Measurements from ENCODE around the gene LAMC2.
"Not testable (repeated sequence)": the region's sequence is repeated elsewhere in the genome, so short reads cannot be mapped to it uniquely, and the experiment has no call there.

The LAMC2 gene

GRCh38 chr1:183238071-183238470, 52.0 kb downstream of the LAMC2 start:
- no peak for DNase-seq (ENCODE audit: low read depth, low spot score)

DNA sequence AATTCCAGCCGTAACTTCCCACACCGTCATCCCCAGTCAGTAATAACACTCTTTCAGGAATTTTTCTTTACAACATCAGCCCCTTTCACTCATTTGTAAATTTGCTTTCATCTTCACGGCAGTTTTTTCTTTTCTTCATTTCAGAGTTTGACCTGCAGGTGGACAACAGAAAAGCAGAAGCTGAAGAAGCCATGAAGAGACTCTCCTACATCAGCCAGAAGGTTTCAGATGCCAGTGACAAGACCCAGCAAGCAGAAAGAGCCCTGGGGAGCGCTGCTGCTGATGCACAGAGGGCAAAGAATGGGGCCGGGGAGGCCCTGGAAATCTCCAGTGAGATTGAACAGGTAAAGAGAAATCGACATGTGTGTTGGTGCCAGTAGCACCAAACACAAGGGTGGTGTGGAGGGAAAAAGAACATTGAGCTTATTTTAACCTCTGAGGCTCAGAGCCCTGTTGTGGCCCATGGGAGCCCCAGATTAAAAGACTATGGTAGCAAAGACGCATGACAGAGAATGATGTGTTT, 53.2 kb downstream of the LAMC2 start:
- no peak for DNase-seq (ENCODE audit: low read depth, low spot score)

- DNase-seq (ENCODE audit: low read depth, low spot score): no peak
Measured at GRCh38 chr1:183239793-183240525, 53.9 kb downstream of the LAMC2 start.

DNA sequence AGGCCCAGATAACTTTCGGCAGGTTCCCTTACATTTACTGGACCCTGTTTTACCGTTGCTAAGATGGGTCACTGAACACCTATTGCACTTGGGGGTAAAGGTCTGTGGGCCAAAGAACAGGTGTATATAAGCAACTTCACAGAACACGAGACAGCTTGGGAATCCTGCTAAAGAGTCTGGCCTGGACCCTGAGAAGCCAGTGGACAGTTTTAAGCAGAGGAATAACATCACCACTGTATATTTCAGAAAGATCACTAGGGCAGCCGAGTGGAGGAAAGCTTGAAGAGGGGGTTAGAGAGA, 54.4 kb downstream of the LAMC2 start:
- DNase-seq (ENCODE audit: low read depth, low spot score): no peak

GRCh38 chr1:183240853-183241252, 54.8 kb downstream of the LAMC2 start:
- DNase-seq (ENCODE audit: low read depth, low spot score): not testable (repeated sequence)

DNA sequence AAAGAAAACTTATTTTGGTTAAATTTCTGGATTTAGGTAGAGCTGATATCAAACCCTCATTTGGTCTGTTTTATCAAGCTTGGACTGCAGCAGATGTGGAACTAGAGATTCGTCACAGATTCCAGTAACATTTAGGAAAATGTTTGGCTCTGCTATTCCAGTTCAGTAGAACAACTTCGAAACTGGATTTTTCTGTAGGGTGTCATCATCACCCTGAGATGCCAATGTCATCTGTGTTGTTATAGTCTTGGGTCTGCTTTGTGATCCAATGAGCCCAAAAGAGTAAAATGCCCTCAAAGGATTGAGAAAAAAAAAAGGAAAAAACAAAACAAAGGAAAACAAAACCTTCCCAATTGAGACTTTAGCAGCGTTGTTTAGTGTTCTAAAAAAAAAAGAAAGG, 55.4 kb downstream of the LAMC2 start:
- DNase-seq (ENCODE audit: low read depth, low spot score): no peak

DNA sequence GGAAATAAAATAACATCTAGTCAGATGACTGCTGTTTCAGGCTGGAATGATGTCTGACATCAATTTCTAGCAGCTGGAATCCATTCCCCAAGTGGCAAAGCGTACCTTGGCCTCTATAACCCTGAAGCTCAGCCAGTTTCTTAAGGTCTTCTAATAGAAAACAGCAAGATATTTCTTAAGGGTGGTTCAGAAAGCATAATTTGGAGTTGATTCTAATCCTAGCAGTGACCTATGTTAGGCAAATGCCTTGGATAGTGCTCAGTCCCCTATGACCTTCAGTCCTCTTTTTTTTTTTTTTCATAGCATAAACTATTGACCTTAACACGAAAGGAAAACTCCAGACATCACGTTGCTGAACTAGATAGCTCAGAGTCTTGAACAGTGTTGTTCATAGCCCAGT, 56.5 kb downstream of the LAMC2 start:
- no peak for DNase-seq (ENCODE audit: low read depth, low spot score)

DNA sequence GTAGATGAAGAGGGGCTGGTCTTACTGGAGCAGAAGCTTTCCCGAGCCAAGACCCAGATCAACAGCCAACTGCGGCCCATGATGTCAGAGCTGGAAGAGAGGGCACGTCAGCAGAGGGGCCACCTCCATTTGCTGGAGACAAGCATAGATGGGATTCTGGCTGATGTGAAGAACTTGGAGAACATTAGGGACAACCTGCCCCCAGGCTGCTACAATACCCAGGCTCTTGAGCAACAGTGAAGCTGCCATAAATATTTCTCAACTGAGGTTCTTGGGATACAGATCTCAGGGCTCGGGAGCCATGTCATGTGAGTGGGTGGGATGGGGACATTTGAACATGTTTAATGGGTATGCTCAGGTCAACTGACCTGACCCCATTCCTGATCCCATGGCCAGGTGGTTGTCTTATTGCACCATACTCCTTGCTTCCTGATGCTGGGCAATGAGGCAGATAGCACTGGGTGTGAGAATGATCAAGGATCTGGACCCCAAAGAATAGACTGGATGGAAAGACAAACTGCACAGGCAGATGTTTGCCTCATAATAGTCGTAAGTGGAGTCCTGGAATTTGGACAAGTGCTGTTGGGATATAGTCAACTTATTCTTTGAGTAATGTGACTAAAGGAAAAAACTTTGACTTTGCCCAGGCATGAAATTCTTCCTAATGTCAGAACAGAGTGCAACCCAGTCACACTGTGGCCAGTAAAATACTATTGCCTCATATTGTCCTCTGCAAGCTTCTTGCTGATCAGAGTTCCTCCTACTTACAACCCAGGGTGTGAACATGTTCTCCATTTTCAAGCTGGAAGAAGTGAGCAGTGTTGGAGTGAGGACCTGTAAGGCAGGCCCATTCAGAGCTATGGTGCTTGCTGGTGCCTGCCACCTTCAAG, 57.3 kb downstream of the LAMC2 start:
- no peak for DNase-seq (ENCODE audit: low read depth, low spot score)

GRCh38 chr1:183244466-183244865, 58.4 kb downstream of the LAMC2 start:
- DNase-seq (ENCODE audit: low read depth, low spot score): no peak

DNA sequence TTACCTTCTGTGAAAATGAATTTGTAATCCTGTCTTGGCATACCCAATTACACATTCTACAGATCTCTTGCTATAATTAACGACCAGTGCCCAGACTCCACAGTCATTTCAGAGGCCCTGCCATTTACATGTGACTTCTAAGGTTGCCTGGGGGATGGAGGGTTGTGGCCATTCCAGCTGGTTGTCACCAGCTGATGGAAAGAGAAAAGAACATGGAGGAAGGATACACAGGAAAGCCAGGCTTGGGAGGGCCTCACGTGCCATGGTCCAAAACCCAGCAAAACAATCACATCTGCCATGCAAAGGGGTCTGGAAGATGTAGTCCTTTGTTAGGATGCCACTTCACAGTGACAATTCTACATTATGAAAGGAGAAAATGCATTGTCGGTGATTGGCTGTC, 59.3 kb downstream of the LAMC2 start:
- DNase-seq (ENCODE audit: low read depth, low spot score): no peak

DNA sequence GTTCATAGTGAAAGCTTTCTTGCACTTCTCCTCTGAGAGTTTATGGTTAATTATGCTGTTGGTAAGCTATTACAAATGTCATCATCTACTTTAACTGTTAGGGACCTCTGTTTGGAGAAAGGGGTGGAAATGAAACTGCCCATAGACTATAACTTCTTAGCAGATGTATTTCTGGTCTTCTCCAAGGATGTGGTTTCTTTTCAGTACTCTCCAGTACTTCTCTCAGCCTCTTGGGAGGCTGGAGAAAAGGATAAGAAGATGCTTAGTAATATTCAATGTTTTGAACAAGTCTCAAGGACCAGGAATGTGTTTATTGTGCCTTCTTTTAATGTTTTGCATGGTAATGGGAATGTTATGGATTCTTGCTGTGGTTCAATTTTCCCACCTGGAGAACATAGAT, 60.4 kb downstream of the LAMC2 start:
- no peak for DNase-seq (ENCODE audit: low read depth, low spot score)

GRCh38 chr1:183247066-183247465, 61.0 kb downstream of the LAMC2 start:
- no peak for DNase-seq (ENCODE audit: low read depth, low spot score)

DNA sequence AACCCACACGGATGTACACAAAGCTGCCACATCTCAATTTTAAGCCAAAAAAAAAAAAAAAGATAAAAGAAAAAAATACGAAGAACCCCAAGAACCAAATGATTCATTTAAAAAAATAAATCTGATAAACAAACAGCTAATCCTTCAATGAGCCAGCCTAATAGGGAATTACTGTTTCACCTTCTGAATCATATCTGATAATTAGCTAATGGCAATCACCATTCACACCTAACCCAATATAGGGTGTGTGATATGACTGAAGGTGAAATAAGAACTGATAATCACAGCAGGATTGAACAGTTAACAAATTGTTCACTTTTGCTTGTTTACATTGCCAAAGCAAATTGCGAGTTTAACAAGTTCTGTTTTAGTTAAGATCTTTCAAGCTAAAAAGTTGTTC, 61.4 kb downstream of the LAMC2 start:
- DNase-seq (ENCODE audit: low read depth, low spot score): no peak

DNA sequence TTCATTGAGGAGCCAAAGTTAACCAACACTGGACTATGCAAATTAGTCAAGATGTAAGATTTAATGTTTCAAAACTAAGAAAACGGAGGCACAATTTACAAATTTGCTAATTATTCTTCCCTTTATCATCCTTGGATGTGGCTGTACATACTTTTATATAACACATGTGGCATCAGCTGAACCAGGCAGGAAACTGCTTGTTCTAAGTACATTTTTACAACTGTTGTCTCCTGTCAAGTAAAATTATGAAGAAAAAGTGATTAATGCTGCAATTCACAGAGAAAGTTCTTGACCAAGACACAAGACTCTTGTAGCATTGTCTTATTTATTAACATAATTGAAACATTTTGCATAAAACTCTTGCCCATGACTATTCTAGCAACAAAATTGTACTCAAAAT, 61.9 kb downstream of the LAMC2 start:
- no peak for DNase-seq (ENCODE audit: low read depth, low spot score)

GRCh38 chr1:183248989-183249691, 63.1 kb downstream of the LAMC2 start:
- DNase-seq (ENCODE audit: low read depth, low spot score): no peak

- DNase-seq (ENCODE audit: low read depth, low spot score): no peak
Measured at GRCh38 chr1:183249941-183250452, 63.9 kb downstream of the LAMC2 start.

DNA sequence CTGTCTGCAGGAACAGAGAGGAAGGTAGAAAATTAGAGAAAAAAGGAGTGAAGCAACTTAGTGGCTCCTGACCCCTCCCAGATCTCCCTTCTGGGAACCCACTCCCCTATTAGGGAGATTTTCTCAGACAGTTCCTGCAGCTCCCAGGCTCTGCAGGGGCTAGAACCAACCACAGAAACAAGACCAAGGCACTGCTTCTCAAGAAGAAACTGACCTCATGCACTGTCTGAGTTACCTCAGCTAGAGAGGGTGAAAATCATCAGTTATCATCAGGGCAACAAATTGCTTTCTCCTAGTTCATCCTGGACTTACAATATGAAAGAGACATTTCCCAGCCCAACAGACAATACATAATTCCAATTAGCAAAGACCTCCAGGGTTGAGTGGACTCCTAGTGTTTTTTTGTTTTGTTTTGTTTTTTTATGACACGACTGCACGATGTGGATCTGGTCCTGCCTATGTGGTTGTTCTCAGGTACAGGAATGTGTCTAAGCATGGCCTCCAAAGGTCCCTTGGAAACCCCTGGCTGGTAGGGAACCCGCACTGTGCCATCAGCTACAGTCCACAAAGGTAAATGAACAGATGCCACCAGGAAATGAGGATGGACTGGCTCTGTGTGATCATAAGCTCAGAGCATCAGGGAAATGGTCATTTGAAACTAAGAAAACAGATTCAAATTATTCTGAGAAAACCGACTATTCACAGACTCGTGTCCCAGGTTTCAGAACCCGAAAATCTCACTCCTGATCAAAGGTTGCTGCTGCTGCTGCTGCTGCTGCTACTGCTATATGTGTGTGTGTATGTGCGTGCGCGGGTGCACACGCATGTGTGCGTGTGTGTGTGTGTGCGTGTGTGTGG, 65.3 kb downstream of the LAMC2 start:
- no peak for DNase-seq (ENCODE audit: low read depth, low spot score)

GRCh38 chr1:183251959-183252450, 65.9 kb downstream of the LAMC2 start:
- no peak for DNase-seq (ENCODE audit: low read depth, low spot score)

DNA sequence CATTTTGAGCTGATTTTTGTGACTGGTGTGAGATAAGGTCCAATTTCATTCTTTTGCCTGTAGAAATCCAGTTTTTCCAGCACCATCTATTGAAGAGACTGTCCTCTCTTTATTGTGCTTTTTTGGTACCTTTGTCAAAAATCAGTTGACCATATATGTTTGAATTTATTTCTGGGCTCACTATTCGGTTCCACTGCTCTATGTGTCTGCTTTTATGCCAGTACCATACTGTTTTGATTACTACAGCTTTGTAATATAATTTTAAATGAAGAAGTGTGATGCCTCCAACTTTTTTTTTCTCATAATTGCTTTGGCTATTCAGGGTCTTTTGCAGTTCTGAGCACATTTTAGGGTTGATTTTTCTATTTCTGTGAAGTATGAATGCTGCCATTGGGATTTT, 69.0 kb downstream of the LAMC2 start:
- DNase-seq (ENCODE audit: low read depth, low spot score): no peak

- peak; percentile 22 for DNase-seq (ENCODE audit: low read depth, low spot score)
Measured at GRCh38 chr1:183259924-183260323, 73.9 kb downstream of the LAMC2 start.

DNA sequence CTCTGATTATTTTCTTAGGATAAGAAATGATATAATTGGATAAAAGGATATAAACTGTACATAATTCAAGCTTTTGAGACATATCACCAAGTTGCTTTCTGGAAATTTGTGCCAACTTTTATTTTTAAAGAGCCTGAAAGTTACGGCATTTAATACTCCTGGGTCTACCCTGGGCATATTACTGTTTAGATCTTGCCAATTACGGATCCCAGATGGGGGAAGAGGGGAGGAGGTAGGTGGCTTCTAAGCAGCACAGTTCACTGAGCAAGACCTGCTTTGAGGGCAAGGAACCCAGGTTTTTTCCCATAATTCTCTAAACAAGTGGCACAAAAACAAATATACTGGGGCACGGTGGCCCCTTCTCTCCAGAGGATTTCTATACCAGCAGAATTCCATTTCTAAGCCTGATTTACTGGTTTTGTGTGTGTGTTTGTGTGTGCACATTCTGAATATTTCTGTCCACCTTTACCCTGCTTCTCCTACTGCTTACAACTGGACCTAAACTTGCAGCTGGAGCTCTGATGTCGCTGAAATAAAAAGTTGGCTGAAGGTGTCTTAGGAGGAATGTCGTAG, 76.7 kb downstream of the LAMC2 start:
- DNase-seq (ENCODE audit: low read depth, low spot score): no peak
